Tibial nerve (tissue), 3 donors: Measurements from ENCODE around the gene GPX2.

Experiments used
- CTCF ChIP-seq, 5 experiments: fragments of 200-600 bp in 3 of 5; fragments of 450-650 bp in 2 of 5; sonication (generic) in 3 of 5; IDR thresholded peaks; one replicate each; pipeline ENCODE4 v1.5.1; 2016 to 2019; ENCODE audit warnings: antibody characterized with exemption in 5 of 5, mild to moderate bottlenecking in 3 of 5, moderate library complexity in 2 of 5
- POLR2A ChIP-seq, 2 donors: fragments of 450-650 bp; IDR thresholded peaks; one replicate each; pipeline ENCODE4 v1.6.1; 2017; ENCODE audit warnings: antibody characterized with exemption in 2 of 2, mild to moderate bottlenecking in 2 of 2, moderate library complexity in 2 of 2

- TF ChIP-seq POLR2A (IDR thresholded peaks at IDR 0.05) (no peak), CTCF (IDR thresholded peaks at IDR 0.05) (no peak)
Observed at GRCh38 chr14:64923015-64923414, 19.5 kb downstream of the GPX2 start.
